IgD-negative memory B cell (primary cell): ENCODE measurements around the gene DNAJA3. TPM values are rescaled to one million over a fixed set of nuclear protein-coding genes. Genes with fewer than 3 reads are reported as not detected.

Experiments used
- H3K27ac Mint-ChIP-seq, 3 donors: one replicate each; pipeline ENCODE4 v1.8.0; 2020 to 2022; ENCODE audit warnings: mild to moderate bottlenecking in 3 of 3, mixed read lengths in 3 of 3, moderate library complexity in 1 of 3
- H3K27me3 Mint-ChIP-seq: one replicate; pipeline ENCODE4 v1.8.0; 2021; ENCODE audit warnings: mixed read lengths
- H3K36me3 Mint-ChIP-seq: one replicate; pipeline ENCODE4 v1.8.0; 2020; ENCODE audit warnings: mild to moderate bottlenecking, mixed read lengths
- H3K4me1 Mint-ChIP-seq, 3 donors: one replicate each; pipeline ENCODE4 v1.8.0; 2020 to 2022; ENCODE audit warnings: mixed read lengths in 3 of 3, mild to moderate bottlenecking in 1 of 3
- H3K4me3 Mint-ChIP-seq, 4 donors: one replicate each; pipeline ENCODE4 v1.8.0; 2020 to 2022; ENCODE audit warnings: mild to moderate bottlenecking in 4 of 4, mixed read lengths in 4 of 4, moderate library complexity in 3 of 4
- H3K9me3 Mint-ChIP-seq, 3 donors: one replicate each; pipeline ENCODE4 v1.8.0; 2020 to 2021; ENCODE audit warnings: mixed read lengths in 3 of 3, mild to moderate bottlenecking in 1 of 3
- polyA plus RNA-seq: library from polyadenylated mRNA; unstranded; fragments of 300-500 nt; fragmentation: Illumina TruSeq; gene quantifications from one replicate; pipeline ENCODE4 v1.2.3, GENCODE V29; 2021

Gene DNAJA3
- 42.7 TPM for polyA plus RNA-seq

DNA sequence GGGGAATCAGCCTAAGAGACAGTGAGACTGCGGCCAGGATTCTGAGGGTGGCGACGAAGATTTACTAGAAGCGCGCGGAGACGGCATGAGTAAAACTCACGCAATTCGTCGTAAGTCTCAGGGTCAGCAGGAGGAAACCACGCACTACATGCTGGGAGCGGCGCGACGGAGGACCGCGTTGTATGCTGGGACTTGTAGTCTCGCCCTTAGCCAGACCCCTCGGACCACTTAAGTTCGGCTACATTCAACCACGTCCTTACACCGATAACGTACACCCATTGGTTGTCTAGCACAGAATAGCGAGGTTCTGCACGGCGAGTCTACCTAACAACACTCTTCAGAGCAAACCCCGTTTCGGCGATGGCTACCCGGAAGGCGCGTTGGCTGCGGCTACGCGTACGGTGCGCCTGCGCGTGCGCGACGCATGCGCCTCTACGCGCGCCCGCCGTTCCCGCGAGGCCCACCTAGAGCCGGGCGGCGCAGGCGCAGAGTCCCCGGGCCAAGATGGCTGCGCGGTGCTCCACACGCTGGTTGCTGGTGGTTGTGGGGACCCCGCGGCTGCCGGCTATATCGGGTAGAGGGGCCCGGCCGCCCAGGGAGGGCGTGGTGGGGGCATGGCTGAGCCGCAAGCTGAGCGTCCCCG, at the start of gene DNAJA3:
Gene DNAJA3 (plus strand): TSS at position 491 of the 643 bp plus-strand sequence. CDS start 14 bp downstream, at position 505.
- H3K9me3 Mint-ChIP-seq: no peaks in the 10 kb centered on the region
- H3K27ac Mint-ChIP-seq: peak within 1 kb of the TSS; percentile 87 to 100 (median 99)
- H3K27me3 Mint-ChIP-seq: no peaks in the 10 kb centered on the region
- H3K36me3 Mint-ChIP-seq: peaks cover 1% of the 10 kb centered on the region
- peak within 1 kb of the TSS; percentile 85 to 99 (median 96) for H3K4me3 Mint-ChIP-seq
- H3K4me1 Mint-ChIP-seq: peaks cover 12 to 24% (median 12%) of the 10 kb centered on the region in 3 donors

GRCh38 chr16:4376126-4376892, 49.4 kb upstream of the DNAJA3 start:
- Mint-ChIP-seq H3K4me1 (peaks cover 0 to 14% (median 9%) of the 10 kb centered on the region in 3 donors), H3K27me3 (no peaks in the 10 kb centered on the region), H3K4me3 (peak overlapping the region in 1 of 4 donors; percentile 50), H3K9me3 (no peaks in the 10 kb centered on the region), H3K27ac (peak overlapping the region in 2 of 3 donors; percentile 78 to 89), H3K36me3 (peaks cover 4% of the 10 kb centered on the region)

- H3K36me3 Mint-ChIP-seq: peaks cover 4% of the 10 kb centered on the region
- peaks cover 0 to 14% (median 9%) of the 10 kb centered on the region in 3 donors for H3K4me1 Mint-ChIP-seq
- no peaks in the 10 kb centered on the region for H3K9me3 Mint-ChIP-seq
- H3K27ac Mint-ChIP-seq: peak overlapping the region in 1 of 3 donors; percentile 7
- H3K27me3 Mint-ChIP-seq: no peaks in the 10 kb centered on the region
- no peak overlapping the region for H3K4me3 Mint-ChIP-seq
These were observed 48.6 kb upstream of the DNAJA3 start for GRCh38 chr16:4376893-4377572.

- Mint-ChIP-seq H3K4me3 (no peak overlapping the region), H3K4me1 (peaks cover 0 to 11% (median 9%) of the 10 kb centered on the region in 3 donors), H3K36me3 (peaks cover 4% of the 10 kb centered on the region), H3K9me3 (no peaks in the 10 kb centered on the region), H3K27me3 (no peaks in the 10 kb centered on the region), H3K27ac (peak overlapping the region in 2 of 3 donors; percentile 74 to 94)
These were observed 48.0 kb upstream of the DNAJA3 start for GRCh38 chr16:4377573-4378154.

DNA sequence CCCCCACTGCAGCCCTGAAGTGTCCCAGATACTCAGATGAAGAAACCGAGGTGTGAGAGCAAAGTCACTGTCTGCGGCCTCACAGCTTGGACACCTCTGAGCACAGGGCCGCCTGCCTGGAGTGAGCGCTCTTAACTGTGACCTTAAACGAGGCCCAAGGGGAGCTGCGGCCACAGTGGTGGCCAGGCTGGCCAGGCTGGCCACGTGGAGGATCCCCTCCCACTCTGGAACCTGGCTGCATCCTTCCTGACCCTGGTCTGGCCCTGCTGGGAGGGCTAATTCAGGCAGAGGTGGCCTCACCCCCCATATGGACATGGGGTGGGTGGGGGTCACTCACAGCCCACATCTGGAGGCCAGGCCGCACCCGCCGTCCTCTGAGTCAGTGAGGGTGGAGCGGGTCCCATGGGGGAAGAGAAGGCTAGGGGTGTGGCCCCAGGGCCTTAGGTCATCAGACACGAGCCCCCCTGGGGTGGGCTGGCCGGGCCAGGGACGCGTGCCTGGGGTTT, 47.5 kb upstream of the DNAJA3 start:
- Mint-ChIP-seq H3K27me3 (no peaks in the 10 kb centered on the region), H3K4me1 (peaks cover 0 to 5% (median 5%) of the 10 kb centered on the region in 3 donors), H3K36me3 (peaks cover 4% of the 10 kb centered on the region), H3K4me3 (no peak overlapping the region), H3K9me3 (no peaks in the 10 kb centered on the region), H3K27ac (peak overlapping the region in 2 of 3 donors; percentile 74 to 94)

- Mint-ChIP-seq H3K4me1 (peaks cover 0 to 5% (median 0%) of the 10 kb centered on the region in 3 donors), H3K9me3 (no peaks in the 10 kb centered on the region), H3K27ac (peak overlapping the region in 1 of 3 donors; percentile 74), H3K36me3 (peaks cover 5% of the 10 kb centered on the region), H3K4me3 (no peak overlapping the region), H3K27me3 (no peaks in the 10 kb centered on the region)
These were observed 46.5 kb upstream of the DNAJA3 start for GRCh38 chr16:4378999-4379690.

GRCh38 chr16:4380119-4381063, 45.3 kb upstream of the DNAJA3 start:
- peak overlapping the region; percentile 67 to 79 (median 78) for H3K27ac Mint-ChIP-seq

GRCh38 chr16:4381072-4381934, 44.4 kb upstream of the DNAJA3 start:
- Mint-ChIP-seq H3K9me3 (no peaks in the 10 kb centered on the region), H3K36me3 (peaks cover 9% of the 10 kb centered on the region), H3K27ac (peak overlapping the region in 1 of 3 donors; percentile 87), H3K4me3 (peak overlapping the region in 1 of 4 donors; percentile 68), H3K4me1 (no peaks in the 10 kb centered on the region), H3K27me3 (no peaks in the 10 kb centered on the region)

More at GRCh38 chr16:4380119-4381063, 45.3 kb upstream of the DNAJA3 start:
- H3K9me3 Mint-ChIP-seq: no peaks in the 10 kb centered on the region
- H3K27me3 Mint-ChIP-seq: no peaks in the 10 kb centered on the region
- peaks cover 5% of the 10 kb centered on the region for H3K36me3 Mint-ChIP-seq
- H3K4me3 Mint-ChIP-seq: peak overlapping the region in 3 of 4 donors; percentile 16 to 76 (median 37)
- H3K4me1 Mint-ChIP-seq: peaks cover 0 to 2% (median 0%) of the 10 kb centered on the region in 3 donors

GRCh38 chr16:4381935-4382794, 43.5 kb upstream of the DNAJA3 start:
- H3K27ac Mint-ChIP-seq: peak overlapping the region in 2 of 3 donors; percentile 87
- H3K27me3 Mint-ChIP-seq: no peaks in the 10 kb centered on the region
- peak overlapping the region in 1 of 4 donors; percentile 28 for H3K4me3 Mint-ChIP-seq
- no peaks in the 10 kb centered on the region for H3K9me3 Mint-ChIP-seq
- H3K4me1 Mint-ChIP-seq: no peaks in the 10 kb centered on the region
- H3K36me3 Mint-ChIP-seq: peaks cover 9% of the 10 kb centered on the region

DNA sequence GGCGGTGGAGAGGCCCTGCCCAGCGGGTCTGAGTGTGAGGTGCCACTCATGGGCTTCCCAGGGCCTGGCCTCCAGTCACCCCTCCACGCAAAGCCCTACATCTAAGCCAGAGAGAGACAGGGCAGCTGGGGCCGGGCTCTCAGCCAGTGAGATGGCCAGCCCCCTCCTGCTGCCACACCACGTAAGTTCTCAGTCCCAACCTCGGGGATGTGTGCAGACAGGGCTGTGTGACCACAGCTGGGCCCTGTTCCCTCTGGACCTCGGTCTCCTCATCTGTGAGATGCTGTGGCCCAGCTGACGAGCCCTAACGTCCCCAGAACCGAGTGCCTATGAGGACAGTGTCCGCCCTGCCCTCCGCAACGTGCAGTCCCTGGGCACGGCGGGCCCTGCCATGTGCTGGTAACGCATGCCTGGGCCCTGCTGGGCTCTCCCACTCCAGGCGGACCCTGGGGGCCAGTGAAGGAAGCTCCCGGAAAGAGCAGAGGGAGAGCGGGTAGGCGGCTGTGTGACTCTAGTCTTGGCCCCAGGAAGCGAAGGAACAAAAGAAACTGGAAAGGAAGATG, 42.8 kb upstream of the DNAJA3 start:
- Mint-ChIP-seq H3K9me3 (no peaks in the 10 kb centered on the region), H3K27me3 (no peaks in the 10 kb centered on the region), H3K4me3 (peak overlapping the region in 3 of 4 donors; percentile 17 to 52 (median 28)), H3K36me3 (peaks cover 7% of the 10 kb centered on the region), H3K27ac (peak overlapping the region in 2 of 3 donors; percentile 84 to 87), H3K4me1 (no peaks in the 10 kb centered on the region)

DNA sequence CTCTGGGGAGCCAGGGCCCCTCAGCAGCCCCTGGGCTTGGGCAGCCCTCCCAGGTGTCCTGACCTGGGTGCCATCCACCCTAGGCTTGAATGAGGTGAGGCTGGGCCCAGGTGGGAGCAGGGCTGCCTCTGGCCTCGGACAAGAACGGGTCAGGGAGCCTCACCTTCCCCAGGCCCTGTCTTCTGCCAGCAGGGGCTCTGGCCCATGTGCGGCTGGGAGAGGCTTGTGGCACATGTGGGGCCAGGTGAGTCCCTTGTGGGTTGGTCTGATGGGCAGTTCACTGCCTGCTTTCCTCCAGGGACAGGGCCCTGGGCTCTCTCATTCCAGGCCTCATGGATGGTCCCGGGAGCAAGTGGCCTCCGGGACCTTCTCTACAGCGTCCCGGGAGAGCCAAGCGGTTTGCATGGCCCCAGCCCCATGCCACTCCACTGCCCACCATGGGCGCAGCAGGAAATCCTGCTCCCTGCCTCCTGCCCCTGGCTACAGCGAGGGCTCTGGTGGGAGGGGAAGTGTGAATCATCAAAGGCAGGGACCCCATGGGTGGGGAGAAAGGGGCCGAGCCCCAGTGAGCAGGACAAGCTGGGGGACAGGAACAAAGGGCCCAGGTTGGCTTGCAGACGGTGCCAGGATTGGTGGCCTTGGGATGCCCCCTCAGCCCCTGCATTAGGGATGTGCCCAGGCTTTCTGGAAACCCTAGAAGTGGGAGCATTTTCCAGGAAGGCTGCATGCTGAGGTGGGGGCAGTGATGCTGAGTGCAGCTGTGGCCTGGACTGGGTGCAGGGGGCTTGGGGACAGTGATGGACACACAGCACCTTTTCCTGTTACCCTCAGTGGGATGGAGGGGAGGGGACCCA, 41.9 kb upstream of the DNAJA3 start:
- no peaks in the 10 kb centered on the region for H3K27me3 Mint-ChIP-seq
- no peaks in the 10 kb centered on the region for H3K4me1 Mint-ChIP-seq
- peaks cover 5% of the 10 kb centered on the region for H3K36me3 Mint-ChIP-seq
- peak overlapping the region in 1 of 4 donors; percentile 52 for H3K4me3 Mint-ChIP-seq
- peak overlapping the region in 1 of 3 donors; percentile 87 for H3K27ac Mint-ChIP-seq
- no peaks in the 10 kb centered on the region for H3K9me3 Mint-ChIP-seq
